Activated T-cell treated with anti-CD3 and anti-CD28 coated beads, Interleukin-2, amount 50 U/mL, for 4 hours (primary cell): ENCODE measurements around the gene CAB39. TPM values are rescaled to one million over a fixed set of nuclear protein-coding genes. Genes with fewer than 3 reads are reported as not detected.
A peak's percentile ranks its signal among the peaks of the same experiment; 100 is the strongest.

Source experiments
- ATAC-seq, 2 donors: fragments of 200-7000 bp; cut with Tn5 transposase; one replicate each; pipeline ENCODE4 v1.10.0; 2021
- DNase-seq: peaks from one replicate; pipeline ENCODE4 v3.0.0-alpha.2; 2020
- H3K27me3 Mint-ChIP-seq: one replicate; pipeline ENCODE4 v1.8.0; 2021; ENCODE audit warnings: low read depth, mixed read lengths
- H3K36me3 Mint-ChIP-seq: one replicate; pipeline ENCODE4 v1.8.0; 2022; ENCODE audit warnings: mixed read lengths; ENCODE audit not compliant: insufficient read depth
- H3K4me1 Mint-ChIP-seq: one replicate; pipeline ENCODE4 v1.8.0; 2021; ENCODE audit warnings: low read depth, mixed read lengths
- H3K4me3 Mint-ChIP-seq: one replicate; pipeline ENCODE4 v1.8.0; 2021; ENCODE audit warnings: mild to moderate bottlenecking, moderate library complexity, mixed read lengths
- H3K9me3 Mint-ChIP-seq: one replicate; pipeline ENCODE4 v1.8.0; 2021; ENCODE audit warnings: mixed read lengths
- total RNA-seq, 3 donors: library from RNA; stranded (reverse); gene quantifications; one replicate each; pipeline ENCODE4 v1.2.1, GENCODE V29; 2021

The CAB39 gene
- total RNA-seq, 3 donors from 2014 or later = 125 to 133 (median 128) TPM

GRCh38 chr2:230861552-230862255 is 149.1 kb downstream of the CAB39 start:
- H3K4me3 Mint-ChIP-seq = no peak overlapping the region

GRCh38 chr2:230862292-230862691 is 149.7 kb downstream of the CAB39 start:
- ATAC-seq (no peak), DNase-seq (no peak)
- Mint-ChIP-seq H3K27me3 (peaks cover 14% of the 10 kb centered on the region), H3K4me3 (no peak overlapping the region), H3K9me3 (no peaks in the 10 kb centered on the region), H3K36me3 (no peaks in the 10 kb centered on the region), H3K4me1 (peaks cover 35% of the 10 kb centered on the region)

More at GRCh38 chr2:230861552-230862255, 149.1 kb downstream of the CAB39 start:
- Mint-ChIP-seq H3K27me3 (peaks cover 15% of the 10 kb centered on the region), H3K4me1 (peaks cover 29% of the 10 kb centered on the region), H3K36me3 (no peaks in the 10 kb centered on the region), H3K9me3 (no peaks in the 10 kb centered on the region)
- no peak for ATAC-seq
- DNase-seq = no peak

GRCh38 chr2:230863031-230863430 is 150.4 kb downstream of the CAB39 start:
- Mint-ChIP-seq H3K4me3 (peak overlapping the region; percentile 89), H3K27me3 (peaks cover 8% of the 10 kb centered on the region)

GRCh38 chr2:230863442-230864121 is 150.9 kb downstream of the CAB39 start:
- H3K9me3 Mint-ChIP-seq = no peaks in the 10 kb centered on the region
- peak overlapping the region; percentile 89 for H3K4me3 Mint-ChIP-seq
- DNase-seq (no peak), ATAC-seq (no peak)
- H3K4me1 Mint-ChIP-seq = peaks cover 38% of the 10 kb centered on the region
- no peaks in the 10 kb centered on the region for H3K36me3 Mint-ChIP-seq
- peaks cover 6% of the 10 kb centered on the region for H3K27me3 Mint-ChIP-seq

More at GRCh38 chr2:230863031-230863430, 150.4 kb downstream of the CAB39 start:
- DNase-seq (no peak), ATAC-seq (no peak)
- Mint-ChIP-seq H3K4me1 (peaks cover 38% of the 10 kb centered on the region), H3K9me3 (no peaks in the 10 kb centered on the region), H3K36me3 (no peaks in the 10 kb centered on the region)

GRCh38 chr2:230864122-230864604 is 151.5 kb downstream of the CAB39 start:
- Mint-ChIP-seq H3K36me3 (no peaks in the 10 kb centered on the region), H3K27me3 (peaks cover 6% of the 10 kb centered on the region), H3K4me3 (peak overlapping the region; percentile 89), H3K9me3 (no peaks in the 10 kb centered on the region), H3K4me1 (peaks cover 41% of the 10 kb centered on the region)
- DNase-seq (no peak), ATAC-seq (peak; percentile 1)

- ATAC-seq (peak; percentile 91), DNase-seq (peak; percentile 63)
- Mint-ChIP-seq H3K36me3 (no peaks in the 10 kb centered on the region), H3K4me1 (peaks cover 41% of the 10 kb centered on the region), H3K9me3 (no peaks in the 10 kb centered on the region), H3K27me3 (peaks cover 6% of the 10 kb centered on the region), H3K4me3 (peak within 1 kb of the TSS; percentile 89)
These were observed 152.1 kb downstream of the CAB39 start, which contains the start of gene ITM2C for GRCh38 chr2:230864605-230865306. ITM2C (plus strand) TSS chr2:230864942; CDS start chr2:230865026, 84 bp downstream.

GRCh38 chr2:230865307-230865765 is 152.7 kb downstream of the CAB39 start:
- Mint-ChIP-seq H3K4me3 (peak overlapping the region; percentile 89), H3K9me3 (no peaks in the 10 kb centered on the region), H3K36me3 (no peaks in the 10 kb centered on the region), H3K4me1 (peaks cover 43% of the 10 kb centered on the region), H3K27me3 (peaks cover 6% of the 10 kb centered on the region)
- ATAC-seq (no peak), DNase-seq (no peak)

- ATAC-seq (no peak), DNase-seq (no peak)
- peaks cover 6% of the 10 kb centered on the region for H3K27me3 Mint-ChIP-seq
- peak overlapping the region; percentile 89 for H3K4me3 Mint-ChIP-seq
- H3K9me3 Mint-ChIP-seq = no peaks in the 10 kb centered on the region
- peaks cover 44% of the 10 kb centered on the region for H3K4me1 Mint-ChIP-seq
- H3K36me3 Mint-ChIP-seq = no peaks in the 10 kb centered on the region
These were observed 153.4 kb downstream of the CAB39 start for GRCh38 chr2:230865766-230866755.

- DNase-seq = peak; percentile 54
- Mint-ChIP-seq H3K36me3 (no peaks in the 10 kb centered on the region), H3K4me1 (peaks cover 37% of the 10 kb centered on the region), H3K4me3 (peak overlapping the region; percentile 63), H3K27me3 (no peaks in the 10 kb centered on the region), H3K9me3 (no peaks in the 10 kb centered on the region)
- ATAC-seq = no peak
These were observed 154.3 kb downstream of the CAB39 start for GRCh38 chr2:230866756-230867523.

GRCh38 chr2:230868161-230868946 is 155.7 kb downstream of the CAB39 start:
- H3K36me3 Mint-ChIP-seq = no peaks in the 10 kb centered on the region
- no peaks in the 10 kb centered on the region for H3K9me3 Mint-ChIP-seq
- DNase-seq (no peak), ATAC-seq (no peak)
- H3K27me3 Mint-ChIP-seq = no peaks in the 10 kb centered on the region
- H3K4me3 Mint-ChIP-seq = no peak overlapping the region
- H3K4me1 Mint-ChIP-seq = peaks cover 42% of the 10 kb centered on the region

- ATAC-seq (no peak), DNase-seq (no peak)
- H3K36me3 Mint-ChIP-seq = no peaks in the 10 kb centered on the region
- H3K27me3 Mint-ChIP-seq = no peaks in the 10 kb centered on the region
- no peak overlapping the region for H3K4me3 Mint-ChIP-seq
- H3K9me3 Mint-ChIP-seq = no peaks in the 10 kb centered on the region
- peaks cover 45% of the 10 kb centered on the region for H3K4me1 Mint-ChIP-seq
These were observed 156.6 kb downstream of the CAB39 start for GRCh38 chr2:230868947-230869913.
